Lower leg skin (tissue), 3 donors: ENCODE measurements around the gene DCN.

Source experiments
- POLR2A ChIP-seq, 2 donors: fragments of 450-650 bp; IDR thresholded peaks; one replicate each; pipeline ENCODE4 v1.6.1; 2016 to 2017; ENCODE audit warnings: antibody characterized with exemption in 2 of 2, mild to moderate bottlenecking in 1 of 2, moderate library complexity in 1 of 2
- TF ChIP-seq, protein P1 (sequence below), 3 donors: fragments of 450-650 bp; IDR thresholded peaks; one replicate each; pipeline ENCODE4 v1.5.1; 2016; ENCODE audit warnings: antibody characterized with exemption in 3 of 3, mild to moderate bottlenecking in 3 of 3, moderate library complexity in 2 of 3

GRCh38 chr12:91093341-91093740 is 89.3 kb downstream of the DCN start:
- TF ChIP-seq, protein P1, sequence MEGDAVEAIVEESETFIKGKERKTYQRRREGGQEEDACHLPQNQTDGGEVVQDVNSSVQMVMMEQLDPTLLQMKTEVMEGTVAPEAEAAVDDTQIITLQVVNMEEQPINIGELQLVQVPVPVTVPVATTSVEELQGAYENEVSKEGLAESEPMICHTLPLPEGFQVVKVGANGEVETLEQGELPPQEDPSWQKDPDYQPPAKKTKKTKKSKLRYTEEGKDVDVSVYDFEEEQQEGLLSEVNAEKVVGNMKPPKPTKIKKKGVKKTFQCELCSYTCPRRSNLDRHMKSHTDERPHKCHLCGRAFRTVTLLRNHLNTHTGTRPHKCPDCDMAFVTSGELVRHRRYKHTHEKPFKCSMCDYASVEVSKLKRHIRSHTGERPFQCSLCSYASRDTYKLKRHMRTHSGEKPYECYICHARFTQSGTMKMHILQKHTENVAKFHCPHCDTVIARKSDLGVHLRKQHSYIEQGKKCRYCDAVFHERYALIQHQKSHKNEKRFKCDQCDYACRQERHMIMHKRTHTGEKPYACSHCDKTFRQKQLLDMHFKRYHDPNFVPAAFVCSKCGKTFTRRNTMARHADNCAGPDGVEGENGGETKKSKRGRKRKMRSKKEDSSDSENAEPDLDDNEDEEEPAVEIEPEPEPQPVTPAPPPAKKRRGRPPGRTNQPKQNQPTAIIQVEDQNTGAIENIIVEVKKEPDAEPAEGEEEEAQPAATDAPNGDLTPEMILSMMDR (IDR thresholded peaks at IDR 0.05): no peak
- no peak for TF ChIP-seq POLR2A (IDR thresholded peaks at IDR 0.05)
